Activated CD4-positive, alpha-beta T cell treated with anti-CD3 and anti-CD28 coated beads for 24 hours (primary cell): ENCODE results near the gene C3orf70.

Experiments used
- DNase-seq, 2 donors: peaks; one replicate each; pipeline ENCODE4 v3.0.0-alpha.2; 2020; ENCODE audit warnings: low read depth in 2 of 2

C3orf70 gene

DNA sequence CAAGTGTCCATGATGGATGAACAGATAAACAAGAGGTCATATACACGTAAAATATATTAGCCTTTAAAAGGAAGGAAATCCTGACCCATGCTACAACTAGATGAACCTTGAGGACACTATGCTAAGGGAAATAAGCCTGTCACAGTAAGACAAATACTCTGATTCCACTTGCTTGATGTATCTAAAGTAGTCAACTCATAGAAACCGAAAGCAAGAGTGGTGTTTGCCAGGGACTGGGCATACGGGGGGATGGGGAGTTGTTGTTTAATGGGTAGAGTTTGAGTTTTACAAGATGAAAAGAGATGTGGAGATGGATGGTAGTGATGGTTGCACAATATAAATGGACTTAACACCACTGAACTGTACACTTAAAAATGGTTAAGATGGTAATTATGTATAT is 65.4 kb downstream of the C3orf70 start:
- no peak for DNase-seq

- no peak for DNase-seq
Observed at GRCh38 chr3:185084901-185085300, 68.0 kb downstream of the C3orf70 start.

GRCh38 chr3:185084402-185084801 is 68.5 kb downstream of the C3orf70 start:
- no peak for DNase-seq

- no peak for DNase-seq
Observed at GRCh38 chr3:185082829-185083228, 70.0 kb downstream of the C3orf70 start.

GRCh38 chr3:185082149-185082548 is 70.7 kb downstream of the C3orf70 start:
- DNase-seq: no peak

- no peak for DNase-seq
Observed at GRCh38 chr3:185081521-185081920, 71.3 kb downstream of the C3orf70 start.

DNA sequence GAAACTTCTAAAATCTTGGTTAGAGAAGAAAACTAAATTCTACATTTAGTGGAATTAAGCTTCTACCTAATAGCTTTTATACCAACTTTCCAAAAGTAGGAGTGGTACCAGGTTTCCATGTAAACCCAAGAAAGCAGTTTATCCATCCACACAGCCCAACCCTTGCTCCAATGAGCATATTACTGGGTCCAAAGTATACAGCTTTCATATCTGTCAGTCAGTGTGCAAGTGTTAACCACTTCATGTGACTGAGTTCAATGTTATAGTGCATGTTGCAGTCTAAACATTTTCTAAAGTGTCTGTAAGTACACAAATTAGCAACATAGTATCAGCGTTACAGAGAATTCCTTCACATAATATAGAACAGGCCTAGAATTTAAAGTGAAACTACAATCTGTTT is 73.2 kb downstream of the C3orf70 start:
- DNase-seq: no peak

DNA sequence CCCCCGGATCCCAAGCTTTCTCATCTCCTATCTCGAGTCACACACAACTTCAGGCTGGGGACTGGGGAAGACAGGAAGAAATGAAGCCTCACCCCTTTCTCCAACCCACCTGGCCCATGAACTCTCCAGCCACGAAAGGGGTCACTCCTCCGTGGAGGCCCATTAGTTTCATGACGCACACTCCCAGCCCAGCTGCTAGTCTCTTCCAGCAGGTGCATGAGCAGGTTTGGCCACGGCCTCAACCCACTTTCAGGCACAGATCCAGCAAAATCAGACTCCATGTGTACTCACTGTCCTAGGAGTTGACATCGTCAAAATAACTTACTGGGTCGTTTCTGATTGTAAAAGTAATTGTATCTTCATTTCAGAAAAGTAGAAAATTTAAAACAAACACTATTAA is 76.6 kb downstream of the C3orf70 start:
- DNase-seq: no peak

GRCh38 chr3:185075547-185075946 is 77.3 kb downstream of the C3orf70 start:
- DNase-seq: no peak

GRCh38 chr3:185071287-185071800 is 81.5 kb downstream of the C3orf70 start:
- no peak for DNase-seq

DNA sequence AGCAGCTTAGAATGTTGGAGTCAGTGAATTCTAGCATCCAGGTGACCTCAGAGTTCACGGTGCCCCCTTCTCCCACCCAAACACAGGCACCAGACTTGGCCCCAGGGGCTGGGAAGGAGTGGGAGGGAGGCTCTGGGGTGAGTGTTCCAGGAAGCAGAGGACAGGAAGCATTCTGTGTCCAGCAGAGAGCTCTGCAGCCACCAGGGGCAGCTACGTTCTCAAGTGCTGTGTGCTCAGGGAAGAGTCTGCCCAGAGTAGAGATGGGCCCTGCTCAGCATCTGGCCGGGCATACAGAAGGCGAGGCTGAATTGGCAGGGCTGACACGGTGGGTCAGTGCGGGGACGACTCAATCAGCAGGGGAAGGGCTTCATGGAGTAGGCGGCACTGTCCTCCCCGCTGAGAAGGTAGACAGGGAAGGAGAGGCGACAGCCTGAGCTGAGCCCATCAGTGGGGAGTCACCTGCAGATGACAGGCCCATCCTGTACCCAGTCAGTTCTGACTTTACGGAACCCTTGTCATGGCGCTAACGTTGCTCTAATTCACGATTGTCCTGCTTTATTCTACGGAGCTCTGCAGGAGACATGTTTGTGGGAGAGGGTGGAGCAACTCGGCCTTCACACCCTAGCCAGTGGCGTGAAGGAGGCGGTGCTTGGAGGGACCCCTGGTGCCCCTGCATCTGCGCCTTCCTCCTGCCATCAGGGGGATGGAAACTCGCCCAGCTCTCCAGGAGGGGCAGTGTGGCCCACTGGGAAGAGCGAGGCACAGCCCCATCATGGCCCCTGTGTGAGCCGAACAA is 82.2 kb downstream of the C3orf70 start:
- no peak for DNase-seq

DNA sequence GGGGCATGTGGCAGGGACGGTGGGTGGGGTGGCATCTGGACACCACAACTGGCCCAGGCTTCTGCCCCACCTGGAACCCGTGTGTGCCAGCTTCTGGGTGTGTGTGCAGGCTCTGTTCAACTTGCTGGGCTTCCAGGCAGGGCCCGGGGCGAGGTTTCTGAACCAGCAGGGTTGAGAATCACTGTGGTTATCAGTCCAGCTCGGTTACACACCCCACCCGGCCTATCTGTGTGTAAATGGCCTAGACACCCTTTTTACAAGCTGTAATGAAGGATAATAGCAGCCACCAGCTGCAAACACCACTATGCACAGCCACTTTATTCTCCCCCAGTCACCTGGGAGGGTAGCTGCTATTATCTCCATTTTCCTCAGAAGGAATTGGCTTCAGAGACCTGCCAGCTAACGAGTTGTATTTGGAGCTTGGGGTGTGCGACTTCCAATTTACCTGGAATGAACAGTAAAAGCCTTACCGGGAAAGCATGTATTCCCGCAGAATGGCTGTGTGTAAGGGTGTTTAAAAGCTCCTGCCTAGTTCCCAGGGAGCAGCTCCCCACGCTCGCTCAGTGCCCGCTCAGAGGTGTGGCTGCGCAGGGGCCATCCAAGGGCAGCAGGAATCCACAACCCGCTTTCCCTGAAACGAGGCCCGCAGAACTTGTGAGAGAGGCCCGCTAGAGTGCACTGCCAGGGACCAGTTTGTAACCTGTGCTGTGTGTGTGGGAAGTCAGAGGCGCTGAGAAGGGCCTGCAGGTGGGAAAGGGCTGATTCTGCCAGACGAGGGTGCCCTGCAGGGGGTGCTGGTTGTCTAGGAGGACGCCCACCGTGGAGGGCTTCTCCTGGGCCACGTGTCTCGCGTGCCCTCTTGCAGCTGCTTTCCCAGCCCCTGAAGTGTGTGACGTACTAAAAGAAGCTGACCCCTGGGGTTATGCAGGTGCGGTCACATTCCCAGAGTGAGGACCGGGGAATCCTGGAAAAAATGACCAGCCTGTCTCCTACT is 83.5 kb downstream of the C3orf70 start:
- DNase-seq: no peak

DNA sequence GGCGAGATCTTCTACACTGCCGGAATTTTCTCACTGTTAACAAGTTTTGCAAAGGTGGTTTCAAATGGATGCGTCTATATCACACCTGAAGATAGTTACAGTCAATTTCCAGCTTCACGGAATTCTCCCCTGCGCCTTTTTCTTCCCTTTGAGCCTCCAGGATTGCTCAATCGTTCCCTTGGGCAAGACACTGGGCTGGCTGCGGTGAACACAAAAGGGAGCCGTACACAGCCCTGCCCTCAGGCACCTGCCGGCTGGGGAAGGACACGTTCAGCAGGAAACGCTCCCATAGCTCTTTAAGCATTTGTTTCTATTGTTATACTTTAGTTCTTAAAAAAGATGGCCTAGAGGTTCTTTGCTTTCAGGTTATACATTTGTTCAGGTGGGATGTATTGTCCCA is 85.7 kb downstream of the C3orf70 start:
- DNase-seq: no peak

GRCh38 chr3:185066251-185066650 is 86.6 kb downstream of the C3orf70 start:
- no peak for DNase-seq

DNA sequence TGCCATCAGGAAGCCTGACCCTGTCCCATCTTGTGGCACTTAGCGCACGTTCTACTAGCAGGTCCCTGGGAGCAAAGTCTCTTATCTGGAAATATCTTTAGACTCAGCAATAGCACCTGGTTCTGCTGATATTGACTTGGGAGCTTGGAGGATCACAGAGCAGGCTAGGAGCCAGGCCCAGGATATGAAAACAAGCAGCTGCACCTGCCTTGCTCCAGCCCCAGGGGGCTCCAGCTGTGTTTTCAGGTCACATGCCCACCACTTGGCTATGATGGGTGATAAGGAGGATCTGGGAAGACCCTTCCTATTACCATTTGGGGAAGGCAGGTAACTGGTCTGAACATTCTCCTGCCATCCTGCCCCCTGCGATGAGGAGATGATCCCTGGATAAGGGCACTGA is 87.8 kb downstream of the C3orf70 start:
- no peak for DNase-seq

- DNase-seq: no peak
Observed at GRCh38 chr3:185063431-185063830, 89.4 kb downstream of the C3orf70 start.

DNA sequence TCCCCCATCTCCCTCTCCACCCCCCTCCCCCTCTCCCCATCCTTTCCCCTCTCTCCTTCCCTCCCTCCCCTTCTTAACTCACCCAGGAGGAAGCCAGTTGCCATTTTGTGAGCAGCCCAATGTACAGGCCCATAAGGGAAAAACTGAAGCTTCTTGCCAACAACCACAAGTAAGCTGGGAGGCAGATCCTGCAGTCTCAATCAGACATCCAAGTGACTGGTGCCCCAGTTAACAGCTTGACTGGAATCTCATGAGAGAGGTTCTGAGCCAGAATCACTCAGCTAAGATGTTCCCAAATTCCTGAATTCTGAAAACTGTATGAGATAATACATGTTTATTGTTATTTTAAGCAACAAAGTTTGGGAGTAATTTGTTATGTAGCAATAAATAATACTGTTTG is 90.7 kb downstream of the C3orf70 start:
- no peak for DNase-seq

- no peak for DNase-seq
Observed at GRCh38 chr3:185060655-185061054, 92.2 kb downstream of the C3orf70 start.

- DNase-seq: no peak
Observed at GRCh38 chr3:185059766-185060165, 93.1 kb downstream of the C3orf70 start.

- DNase-seq: no peak
Observed at GRCh38 chr3:185058796-185059195, 94.1 kb downstream of the C3orf70 start.

DNA sequence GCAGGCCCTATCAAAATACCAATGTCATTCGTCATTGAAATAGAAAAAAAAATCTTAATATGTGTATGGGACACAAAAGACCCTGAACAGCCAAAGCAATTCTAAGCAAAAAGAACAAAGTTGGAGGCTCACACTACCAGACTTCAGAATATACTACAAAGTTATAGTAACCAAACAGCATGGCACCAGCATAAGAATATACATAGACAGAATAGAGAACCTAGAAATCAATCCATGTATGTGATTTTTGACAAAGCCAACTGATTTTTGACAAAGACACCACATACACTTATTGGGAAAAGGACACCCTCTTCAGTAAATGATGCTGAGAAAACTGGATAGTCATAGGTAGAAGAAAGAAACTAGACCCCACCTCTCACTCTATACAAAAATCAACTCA is 95.0 kb downstream of the C3orf70 start:
- DNase-seq: no peak

GRCh38 chr3:185056908-185057307 is 96.0 kb downstream of the C3orf70 start:
- DNase-seq: no peak

GRCh38 chr3:185052631-185053030 is 100.2 kb downstream of the C3orf70 start:
- DNase-seq: no peak
